ENCODE data around the gene MOB3A.
"Not testable (repeated sequence)": the region's sequence is repeated elsewhere in the genome, so short reads cannot be mapped to it uniquely, and the experiment has no call there.

MOB3A gene

GRCh38 chr19:2097203-2097885 lies 1.2 kb upstream of the MOB3A start:
- peaks cover 6% of the 10 kb centered on the region for H3K36me3 ChIP-seq (ENCODE audit: control insufficient read depth, insufficient read depth, low read length)
- H3K9me3 ChIP-seq (ENCODE audit: control insufficient read depth, low read length) = no peaks in the 10 kb centered on the region
- H3K9ac ChIP-seq (ENCODE audit: low read length) = peak overlapping the region; percentile 58
- peak overlapping the region; percentile 63 for H3K4me3 ChIP-seq (ENCODE audit: low read length)
- no peaks in the 10 kb centered on the region for H3K27me3 ChIP-seq (ENCODE audit: control insufficient read depth, insufficient read depth, low read length)
- peaks cover 26% of the 10 kb centered on the region for H3K4me1 ChIP-seq (ENCODE audit: control insufficient read depth, insufficient read depth, low read length)

GRCh38 chr19:2096480-2097202 lies 515 bp upstream of the MOB3A start, which contains the start of gene IZUMO4:
Gene IZUMO4, plus strand, starts transcription at chr19:2096915. Its CDS starts 31 bp downstream, at chr19:2096946.
- peak within 1 kb of the TSS; percentile 73 for H3K9ac ChIP-seq (ENCODE audit: low read length)
- peak within 1 kb of the TSS; percentile 63 for H3K4me3 ChIP-seq (ENCODE audit: low read length)
- no peaks in the 10 kb centered on the region for H3K9me3 ChIP-seq (ENCODE audit: control insufficient read depth, low read length)
- no peaks in the 10 kb centered on the region for H3K27me3 ChIP-seq (ENCODE audit: control insufficient read depth, insufficient read depth, low read length)
- peaks cover 26% of the 10 kb centered on the region for H3K4me1 ChIP-seq (ENCODE audit: control insufficient read depth, insufficient read depth, low read length)
- peaks cover 2% of the 10 kb centered on the region for H3K36me3 ChIP-seq (ENCODE audit: control insufficient read depth, insufficient read depth, low read length)

GRCh38 chr19:2091926-2092525 lies 4.1 kb downstream of the MOB3A start:
- H3K36me3 ChIP-seq (ENCODE audit: control insufficient read depth, insufficient read depth, low read length) = not testable (repeated sequence)

GRCh38 chr19:2089727-2090053 lies 6.4 kb downstream of the MOB3A start:
- Histone ChIP-seq H3K9me3 (ENCODE audit: control insufficient read depth, low read length) (no peaks in the 10 kb centered on the region), H3K27me3 (ENCODE audit: control insufficient read depth, insufficient read depth, low read length) (no peaks in the 10 kb centered on the region), H3K36me3 (ENCODE audit: control insufficient read depth, insufficient read depth, low read length) (no peaks in the 10 kb centered on the region), H3K9ac (ENCODE audit: low read length) (no peak overlapping the region), H3K4me1 (ENCODE audit: control insufficient read depth, insufficient read depth, low read length) (peaks cover 24% of the 10 kb centered on the region), H3K4me3 (ENCODE audit: low read length) (no peak overlapping the region)

More at GRCh38 chr19:2091926-2092525, 4.1 kb downstream of the MOB3A start:
- peaks cover 30% of the 10 kb centered on the region for H3K4me1 ChIP-seq (ENCODE audit: control insufficient read depth, insufficient read depth, low read length)
- not testable (repeated sequence) for H3K4me3 ChIP-seq (ENCODE audit: low read length); H3K27me3 ChIP-seq (ENCODE audit: control insufficient read depth, insufficient read depth, low read length); H3K9ac ChIP-seq (ENCODE audit: low read length); H3K9me3 ChIP-seq (ENCODE audit: control insufficient read depth, low read length)

- H3K9me3 ChIP-seq (ENCODE audit: control insufficient read depth, low read length) = no peaks in the 10 kb centered on the region
- peaks cover 24% of the 10 kb centered on the region for H3K4me1 ChIP-seq (ENCODE audit: control insufficient read depth, insufficient read depth, low read length)
- no peaks in the 10 kb centered on the region for H3K27me3 ChIP-seq (ENCODE audit: control insufficient read depth, insufficient read depth, low read length)
- no peak overlapping the region for H3K4me3 ChIP-seq (ENCODE audit: low read length)
- H3K9ac ChIP-seq (ENCODE audit: low read length) = no peak overlapping the region
- H3K36me3 ChIP-seq (ENCODE audit: control insufficient read depth, insufficient read depth, low read length) = no peaks in the 10 kb centered on the region
Observed at GRCh38 chr19:2089001-2089711, 7.0 kb downstream of the MOB3A start.

- Histone ChIP-seq H3K27me3 (ENCODE audit: control insufficient read depth, insufficient read depth, low read length) (no peaks in the 10 kb centered on the region), H3K9me3 (ENCODE audit: control insufficient read depth, low read length) (no peaks in the 10 kb centered on the region), H3K36me3 (ENCODE audit: control insufficient read depth, insufficient read depth, low read length) (no peaks in the 10 kb centered on the region), H3K4me3 (ENCODE audit: low read length) (no peak overlapping the region), H3K9ac (ENCODE audit: low read length) (no peak overlapping the region), H3K4me1 (ENCODE audit: control insufficient read depth, insufficient read depth, low read length) (peaks cover 19% of the 10 kb centered on the region)
Observed at GRCh38 chr19:2087621-2088100, 8.5 kb downstream of the MOB3A start.

GRCh38 chr19:2086695-2087620 lies 9.2 kb downstream of the MOB3A start:
- H3K36me3 ChIP-seq (ENCODE audit: control insufficient read depth, insufficient read depth, low read length); H3K4me3 ChIP-seq (ENCODE audit: low read length); H3K27me3 ChIP-seq (ENCODE audit: control insufficient read depth, insufficient read depth, low read length); H3K9ac ChIP-seq (ENCODE audit: low read length); H3K9me3 ChIP-seq (ENCODE audit: control insufficient read depth, low read length): not testable (repeated sequence)
- peaks cover 19% of the 10 kb centered on the region for H3K4me1 ChIP-seq (ENCODE audit: control insufficient read depth, insufficient read depth, low read length)

GRCh38 chr19:2084993-2085720 lies 11.0 kb downstream of the MOB3A start:
- peak overlapping the region; percentile 4 for H3K4me3 ChIP-seq (ENCODE audit: low read length)
- peaks cover 18% of the 10 kb centered on the region for H3K4me1 ChIP-seq (ENCODE audit: control insufficient read depth, insufficient read depth, low read length)
- no peaks in the 10 kb centered on the region for H3K9me3 ChIP-seq (ENCODE audit: control insufficient read depth, low read length)
- no peaks in the 10 kb centered on the region for H3K36me3 ChIP-seq (ENCODE audit: control insufficient read depth, insufficient read depth, low read length)
- no peak overlapping the region for H3K9ac ChIP-seq (ENCODE audit: low read length)
- H3K27me3 ChIP-seq (ENCODE audit: control insufficient read depth, insufficient read depth, low read length) = no peaks in the 10 kb centered on the region

- Histone ChIP-seq H3K9me3 (ENCODE audit: control insufficient read depth, low read length) (no peaks in the 10 kb centered on the region), H3K27me3 (ENCODE audit: control insufficient read depth, insufficient read depth, low read length) (no peaks in the 10 kb centered on the region), H3K4me1 (ENCODE audit: control insufficient read depth, insufficient read depth, low read length) (peaks cover 13% of the 10 kb centered on the region), H3K36me3 (ENCODE audit: control insufficient read depth, insufficient read depth, low read length) (no peaks in the 10 kb centered on the region), H3K9ac (ENCODE audit: low read length) (no peak overlapping the region), H3K4me3 (ENCODE audit: low read length) (no peak overlapping the region)
Observed at GRCh38 chr19:2083174-2083854, 12.8 kb downstream of the MOB3A start.

- Histone ChIP-seq H3K9ac (ENCODE audit: low read length) (no peak overlapping the region), H3K4me3 (ENCODE audit: low read length) (no peak overlapping the region), H3K36me3 (ENCODE audit: control insufficient read depth, insufficient read depth, low read length) (no peaks in the 10 kb centered on the region)
Observed at GRCh38 chr19:2081873-2082810, 14.0 kb downstream of the MOB3A start.

More at GRCh38 chr19:2081873-2082810, 14.0 kb downstream of the MOB3A start:
- Histone ChIP-seq H3K4me1 (ENCODE audit: control insufficient read depth, insufficient read depth, low read length) (peaks cover 5% of the 10 kb centered on the region), H3K27me3 (ENCODE audit: control insufficient read depth, insufficient read depth, low read length) (no peaks in the 10 kb centered on the region), H3K9me3 (ENCODE audit: control insufficient read depth, low read length) (no peaks in the 10 kb centered on the region)

All from mucosa of stomach (tissue), 1 donor.